Mesothelial cell of epicardium (in vitro differentiated cells): ENCODE data around the gene KCNAB3. TPM values are rescaled to one million over a fixed set of nuclear protein-coding genes. Genes with fewer than 3 reads are reported as not detected.
"Not testable (repeated sequence)": the region's sequence is repeated elsewhere in the genome, so short reads cannot be mapped to it uniquely, and the experiment has no call there.

Source experiments
- DNase-seq, 2 experiments: peaks; one replicate each; pipeline ENCODE4 v3.0.0; 2021; ENCODE audit warnings: low spot score in 2 of 2; ENCODE audit not compliant: unreplicated experiment in 2 of 2
- H3K27ac Mint-ChIP-seq: 2 replicates; pipeline ENCODE4 v1.8.0; 2021; ENCODE audit warnings: mixed read lengths
- H3K27me3 Mint-ChIP-seq: 2 replicates; pipeline ENCODE4 v1.8.0; 2021; ENCODE audit warnings: low read depth, mixed read lengths
- H3K36me3 Mint-ChIP-seq: 2 replicates; pipeline ENCODE4 v1.8.0; 2021; ENCODE audit warnings: mixed read lengths
- H3K4me1 Mint-ChIP-seq: 2 replicates; pipeline ENCODE4 v1.8.0; 2021; ENCODE audit warnings: mixed read lengths
- H3K4me3 Mint-ChIP-seq: 2 replicates; pipeline ENCODE4 v1.8.0; 2021; ENCODE audit warnings: mild to moderate bottlenecking, moderate library complexity, mixed read lengths
- H3K9me3 Mint-ChIP-seq: 2 replicates; pipeline ENCODE4 v1.8.0; 2021; ENCODE audit warnings: mixed read lengths
- total RNA-seq: library from RNA; stranded (reverse); gene quantifications from 3 replicates; pipeline ENCODE4 v1.2.1, GENCODE V29; 2021
- TF ChIP-seq, protein P1 (sequence below): fragments of 200-600 bp; sonication (generic); IDR thresholded peaks from one replicate; pipeline ENCODE4 v1.5.0; 2021; ENCODE audit warnings: antibody characterized with exemption; ENCODE audit not compliant: unreplicated experiment

KCNAB3 gene
- total RNA-seq, 1 donor from 2014 or later = 18.8 TPM

DNA sequence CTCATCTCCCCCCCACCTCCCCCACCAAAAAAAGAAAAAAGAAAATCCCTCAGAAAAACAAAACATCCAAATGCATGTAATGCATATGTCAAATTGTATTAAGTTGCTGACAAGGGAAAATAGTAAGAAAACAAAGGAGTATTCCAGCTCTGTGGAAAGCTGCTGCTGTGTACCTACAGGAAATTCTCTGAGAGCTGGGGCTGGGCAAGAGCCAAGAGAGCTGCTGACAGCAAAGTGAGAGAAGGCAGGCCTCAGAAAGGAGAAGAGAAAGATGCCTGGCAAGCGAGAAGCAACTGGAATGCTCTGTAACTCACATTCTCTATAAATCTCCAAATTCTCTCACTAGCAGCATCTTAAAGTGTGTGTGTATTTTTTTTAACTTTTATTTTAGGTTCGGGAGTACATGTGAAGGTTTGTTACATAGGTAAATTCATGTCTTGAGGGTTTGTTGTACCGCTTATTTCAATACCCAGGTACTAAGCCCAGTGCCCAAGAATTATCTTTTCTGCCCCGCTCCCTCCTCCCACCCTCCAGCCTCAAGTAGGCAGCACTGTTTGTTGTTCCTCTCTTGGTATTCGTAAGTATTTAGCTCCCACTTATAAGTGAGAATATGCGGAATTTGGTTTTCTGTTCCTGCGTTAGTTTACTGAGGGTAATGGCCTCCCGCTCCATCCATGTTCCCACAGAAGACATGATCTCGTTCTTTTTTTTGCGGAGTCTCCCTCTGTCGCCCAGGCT, 26.7 kb upstream of the KCNAB3 start:
- no peaks in the 10 kb centered on the region for H3K9me3 Mint-ChIP-seq
- peaks cover 4% of the 10 kb centered on the region for H3K4me1 Mint-ChIP-seq
- TF ChIP-seq, protein P1, sequence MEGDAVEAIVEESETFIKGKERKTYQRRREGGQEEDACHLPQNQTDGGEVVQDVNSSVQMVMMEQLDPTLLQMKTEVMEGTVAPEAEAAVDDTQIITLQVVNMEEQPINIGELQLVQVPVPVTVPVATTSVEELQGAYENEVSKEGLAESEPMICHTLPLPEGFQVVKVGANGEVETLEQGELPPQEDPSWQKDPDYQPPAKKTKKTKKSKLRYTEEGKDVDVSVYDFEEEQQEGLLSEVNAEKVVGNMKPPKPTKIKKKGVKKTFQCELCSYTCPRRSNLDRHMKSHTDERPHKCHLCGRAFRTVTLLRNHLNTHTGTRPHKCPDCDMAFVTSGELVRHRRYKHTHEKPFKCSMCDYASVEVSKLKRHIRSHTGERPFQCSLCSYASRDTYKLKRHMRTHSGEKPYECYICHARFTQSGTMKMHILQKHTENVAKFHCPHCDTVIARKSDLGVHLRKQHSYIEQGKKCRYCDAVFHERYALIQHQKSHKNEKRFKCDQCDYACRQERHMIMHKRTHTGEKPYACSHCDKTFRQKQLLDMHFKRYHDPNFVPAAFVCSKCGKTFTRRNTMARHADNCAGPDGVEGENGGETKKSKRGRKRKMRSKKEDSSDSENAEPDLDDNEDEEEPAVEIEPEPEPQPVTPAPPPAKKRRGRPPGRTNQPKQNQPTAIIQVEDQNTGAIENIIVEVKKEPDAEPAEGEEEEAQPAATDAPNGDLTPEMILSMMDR = no peak
- no peak overlapping the region for H3K4me3 Mint-ChIP-seq
- DNase-seq = no peak
- H3K36me3 Mint-ChIP-seq = no peaks in the 10 kb centered on the region
- peaks cover 5% of the 10 kb centered on the region for H3K27me3 Mint-ChIP-seq
- no peak overlapping the region for H3K27ac Mint-ChIP-seq

DNA sequence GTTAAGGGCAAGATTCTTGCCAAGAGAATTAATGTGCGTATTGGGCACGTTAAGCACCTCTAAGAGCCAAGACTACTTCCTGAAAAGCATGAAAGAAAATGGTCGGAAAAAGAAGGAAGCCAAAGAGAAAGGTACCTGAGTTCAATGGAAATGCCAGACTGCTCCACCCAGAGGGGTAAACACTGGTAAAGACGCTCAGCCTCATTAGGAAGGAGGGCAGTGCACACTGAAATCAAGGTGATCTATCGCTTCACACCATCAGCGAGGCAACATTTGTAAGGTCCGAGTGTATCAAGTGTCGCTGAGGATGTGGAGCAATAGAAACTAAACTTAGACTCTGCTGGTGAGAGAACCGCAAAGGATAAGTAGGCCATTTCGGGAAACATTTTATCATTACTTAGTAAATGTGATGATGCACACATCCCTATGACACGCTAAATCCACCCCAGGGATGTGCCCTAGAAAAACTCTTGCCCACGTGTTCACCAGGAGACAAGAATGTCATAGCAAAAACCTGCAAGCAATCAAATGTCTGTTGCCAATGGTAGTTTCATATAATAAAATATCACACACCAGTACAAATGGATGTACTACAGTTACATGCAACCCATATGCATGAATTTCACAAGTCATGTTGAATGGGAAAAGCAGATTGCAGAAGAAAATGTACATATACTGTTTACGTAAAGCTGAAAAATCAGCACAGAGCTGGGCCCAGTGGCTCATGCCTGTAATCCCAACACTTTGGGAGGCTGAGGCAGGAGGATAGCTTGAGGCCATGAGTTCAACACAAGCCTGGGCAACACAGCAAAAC, 26.0 kb upstream of the KCNAB3 start:
- DNase-seq = no peak
- Mint-ChIP-seq H3K4me1 (peaks cover 4% of the 10 kb centered on the region), H3K9me3 (no peaks in the 10 kb centered on the region), H3K27ac (no peak overlapping the region), H3K36me3 (no peaks in the 10 kb centered on the region), H3K4me3 (no peak overlapping the region), H3K27me3 (peaks cover 3% of the 10 kb centered on the region)
- TF ChIP-seq, protein P1 = no peak

DNA sequence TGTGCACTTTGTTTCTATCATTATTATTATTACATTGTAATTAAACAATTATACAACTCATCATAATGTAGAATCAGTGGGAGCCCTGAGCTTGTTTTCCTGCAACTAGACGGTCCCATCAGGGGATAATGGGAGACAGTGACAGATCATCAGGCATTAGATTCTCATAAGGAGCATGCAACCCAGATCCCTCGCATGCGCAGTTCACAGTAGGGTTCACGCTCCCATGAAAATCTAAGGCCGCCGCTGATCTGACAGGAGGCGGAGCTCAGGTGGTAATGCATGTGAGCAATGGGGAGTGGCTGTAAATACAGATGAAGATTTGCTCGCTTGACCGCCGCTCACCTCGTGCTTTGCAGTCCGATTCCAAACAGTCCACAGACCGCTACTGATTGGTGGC, 23.6 kb upstream of the KCNAB3 start:
- H3K9me3 Mint-ChIP-seq, H3K27me3 Mint-ChIP-seq, H3K4me3 Mint-ChIP-seq, DNase-seq, H3K4me1 Mint-ChIP-seq, H3K27ac Mint-ChIP-seq: not testable (repeated sequence)
- peaks cover 16% of the 10 kb centered on the region for H3K36me3 Mint-ChIP-seq

- H3K27ac Mint-ChIP-seq = no peak overlapping the region
- H3K4me1 Mint-ChIP-seq = peaks cover 2% of the 10 kb centered on the region
- H3K4me3 Mint-ChIP-seq = no peak overlapping the region
- H3K27me3 Mint-ChIP-seq = no peaks in the 10 kb centered on the region
- TF ChIP-seq, protein P1 = no peak
- peaks cover 30% of the 10 kb centered on the region for H3K36me3 Mint-ChIP-seq
- DNase-seq = no peak
- H3K9me3 Mint-ChIP-seq = no peaks in the 10 kb centered on the region
Measured at GRCh38 chr17:7951143-7951792, 21.6 kb upstream of the KCNAB3 start.

DNA sequence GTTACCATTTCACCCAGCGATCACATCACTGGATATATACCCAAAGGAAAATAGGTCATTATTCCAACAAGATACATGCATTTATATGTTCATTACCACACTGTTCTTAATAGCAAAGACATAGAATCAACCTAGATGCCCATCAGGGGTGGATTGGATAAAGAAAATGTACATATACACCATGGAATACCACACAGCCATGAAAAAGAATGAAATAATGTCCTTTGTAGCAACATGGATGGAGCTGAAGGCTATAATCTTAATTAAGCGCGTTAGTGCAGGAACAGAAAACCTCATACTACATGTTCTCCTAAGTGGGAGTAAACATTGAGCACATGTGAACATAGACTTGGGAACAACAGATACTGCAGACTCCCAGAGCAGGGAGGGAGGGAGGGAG, 20.9 kb upstream of the KCNAB3 start:
- H3K27me3 Mint-ChIP-seq = no peaks in the 10 kb centered on the region
- TF ChIP-seq, protein P1 = no peak
- no peaks in the 10 kb centered on the region for H3K9me3 Mint-ChIP-seq
- H3K4me3 Mint-ChIP-seq = no peak overlapping the region
- no peak overlapping the region for H3K27ac Mint-ChIP-seq
- H3K36me3 Mint-ChIP-seq = peaks cover 37% of the 10 kb centered on the region
- no peaks in the 10 kb centered on the region for H3K4me1 Mint-ChIP-seq
- no peak for DNase-seq

DNA sequence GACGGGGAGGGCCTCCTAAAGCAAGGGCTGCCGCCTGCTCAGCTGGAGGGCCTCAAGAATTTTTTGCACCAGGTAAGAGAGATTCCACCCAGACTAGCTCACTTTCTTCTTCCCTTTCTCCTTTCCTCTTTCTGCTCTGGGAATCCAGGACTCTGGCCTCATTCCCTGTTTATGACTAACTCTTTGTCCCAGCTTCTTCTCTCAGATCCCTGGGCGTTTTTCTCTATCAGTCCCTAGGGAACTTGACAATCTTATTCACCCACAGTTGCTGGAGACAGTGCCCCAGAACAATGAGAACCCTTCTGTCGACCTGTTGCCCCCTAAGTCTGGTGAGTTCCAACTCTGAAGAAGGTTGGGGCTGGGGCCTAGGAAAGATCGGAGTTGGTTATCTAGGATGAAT, 18.0 kb upstream of the KCNAB3 start:
- Mint-ChIP-seq H3K27ac (no peak overlapping the region), H3K4me3 (no peak overlapping the region), H3K4me1 (no peaks in the 10 kb centered on the region), H3K36me3 (peaks cover 51% of the 10 kb centered on the region), H3K9me3 (no peaks in the 10 kb centered on the region), H3K27me3 (no peaks in the 10 kb centered on the region)
- TF ChIP-seq, protein P1 = no peak
- DNase-seq = no peak
